Mucosa of rectum (tissue), 2 donors: ENCODE measurements around the gene SETBP1.

ENCODE experiments used
- H3K27ac ChIP-seq, 2 donors: one replicate each; pipeline ENCODE4 v1.7.0; 2013; ENCODE audit warnings: inconsistent platforms in 2 of 2, low read depth in 2 of 2, low read length in 2 of 2
- H3K27me3 ChIP-seq, 2 donors: one replicate each; pipeline ENCODE4 v1.7.0; 2013; ENCODE audit warnings: low read length in 2 of 2; ENCODE audit not compliant: control insufficient read depth in 2 of 2, insufficient read depth in 2 of 2
- H3K36me3 ChIP-seq, 2 donors: one replicate each; pipeline ENCODE4 v1.7.0; 2013; ENCODE audit warnings: low read length in 2 of 2; ENCODE audit not compliant: control insufficient read depth in 2 of 2, insufficient read depth in 2 of 2
- H3K4me1 ChIP-seq, 2 donors: one replicate each; pipeline ENCODE4 v1.7.0; 2013; ENCODE audit warnings: low read length in 2 of 2, mild to moderate bottlenecking in 1 of 2; ENCODE audit not compliant: control insufficient read depth in 2 of 2, insufficient read depth in 2 of 2
- H3K4me3 ChIP-seq, 2 donors: one replicate each; pipeline ENCODE4 v1.7.0; 2013; ENCODE audit warnings: low read length in 2 of 2
- H3K9ac ChIP-seq, 2 donors: one replicate each; pipeline ENCODE4 v1.7.0; 2013; ENCODE audit warnings: low read length in 2 of 2, low read depth in 1 of 2, mild to moderate bottlenecking in 1 of 2
- H3K9me3 ChIP-seq, 2 donors: one replicate each; pipeline ENCODE4 v1.7.0; 2013; ENCODE audit warnings: low read length in 2 of 2; ENCODE audit not compliant: control insufficient read depth in 2 of 2
- donor health status: healthy.
- donor health status: Normal muscosa, but diverticular disease.

SETBP1 gene

GRCh38 chr18:45034179-45034578 is 353.5 kb downstream of the SETBP1 start:
- Histone ChIP-seq H3K9me3 (no peaks in the 10 kb centered on the region), H3K27me3 (no peaks in the 10 kb centered on the region), H3K4me1 (no peaks in the 10 kb centered on the region), H3K27ac (no peak overlapping the region), H3K4me3 (no peak overlapping the region), H3K9ac (no peak overlapping the region), H3K36me3 (no peaks in the 10 kb centered on the region)

GRCh38 chr18:45037618-45038017 is 356.9 kb downstream of the SETBP1 start:
- Histone ChIP-seq H3K27me3 (no peaks in the 10 kb centered on the region), H3K9ac (no peak overlapping the region), H3K36me3 (no peaks in the 10 kb centered on the region), H3K9me3 (no peaks in the 10 kb centered on the region), H3K4me3 (no peak overlapping the region), H3K27ac (no peak overlapping the region), H3K4me1 (no peaks in the 10 kb centered on the region)

- no peak overlapping the region for H3K9ac ChIP-seq
- H3K4me1 ChIP-seq = peaks cover 0 to 2% of the 10 kb centered on the region in 2 donors
- no peak overlapping the region for H3K27ac ChIP-seq
- no peaks in the 10 kb centered on the region for H3K9me3 ChIP-seq
- H3K4me3 ChIP-seq = no peak overlapping the region
- no peaks in the 10 kb centered on the region for H3K36me3 ChIP-seq
- no peaks in the 10 kb centered on the region for H3K27me3 ChIP-seq
Measured at GRCh38 chr18:45039376-45039775, 358.7 kb downstream of the SETBP1 start.

- Histone ChIP-seq H3K36me3 (no peaks in the 10 kb centered on the region), H3K9me3 (no peaks in the 10 kb centered on the region), H3K4me3 (no peak overlapping the region), H3K4me1 (peaks cover 0 to 5% of the 10 kb centered on the region in 2 donors), H3K9ac (no peak overlapping the region), H3K27ac (no peak overlapping the region), H3K27me3 (no peaks in the 10 kb centered on the region)
Measured at GRCh38 chr18:45040879-45041278, 360.2 kb downstream of the SETBP1 start.

- Histone ChIP-seq H3K9ac (no peak overlapping the region), H3K9me3 (no peaks in the 10 kb centered on the region), H3K4me1 (peaks cover 0 to 5% of the 10 kb centered on the region in 2 donors)
Measured at GRCh38 chr18:45044787-45045186, 364.1 kb downstream of the SETBP1 start.

GRCh38 chr18:45046228-45046627 is 365.5 kb downstream of the SETBP1 start:
- no peak overlapping the region for H3K9ac ChIP-seq
- no peak overlapping the region for H3K4me3 ChIP-seq
- H3K9me3 ChIP-seq = no peaks in the 10 kb centered on the region
- H3K36me3 ChIP-seq = no peaks in the 10 kb centered on the region
- H3K27me3 ChIP-seq = no peaks in the 10 kb centered on the region
- H3K4me1 ChIP-seq = peaks cover 0 to 5% of the 10 kb centered on the region in 2 donors
- no peak overlapping the region for H3K27ac ChIP-seq

More at GRCh38 chr18:45044787-45045186, 364.1 kb downstream of the SETBP1 start:
- no peaks in the 10 kb centered on the region for H3K36me3 ChIP-seq
- no peaks in the 10 kb centered on the region for H3K27me3 ChIP-seq
- H3K27ac ChIP-seq = no peak overlapping the region
- no peak overlapping the region for H3K4me3 ChIP-seq

- Histone ChIP-seq H3K4me3 (no peak overlapping the region), H3K4me1 (peaks cover 2 to 5% of the 10 kb centered on the region in 2 donors), H3K27me3 (no peaks in the 10 kb centered on the region), H3K9ac (no peak overlapping the region), H3K27ac (no peak overlapping the region), H3K36me3 (no peaks in the 10 kb centered on the region), H3K9me3 (no peaks in the 10 kb centered on the region)
Measured at GRCh38 chr18:45046961-45047360, 366.3 kb downstream of the SETBP1 start.

GRCh38 chr18:45049578-45050319 is 369.1 kb downstream of the SETBP1 start:
- peak overlapping the region; percentile 28 to 29 for H3K27ac ChIP-seq
- H3K36me3 ChIP-seq = no peaks in the 10 kb centered on the region
- H3K4me3 ChIP-seq = no peak overlapping the region
- peaks cover 2 to 3% of the 10 kb centered on the region in 2 donors for H3K4me1 ChIP-seq
- no peak overlapping the region for H3K9ac ChIP-seq
- no peaks in the 10 kb centered on the region for H3K27me3 ChIP-seq
- no peaks in the 10 kb centered on the region for H3K9me3 ChIP-seq

- Histone ChIP-seq H3K4me3 (no peak overlapping the region), H3K9ac (no peak overlapping the region), H3K27ac (peak overlapping the region; percentile 28 to 29), H3K9me3 (no peaks in the 10 kb centered on the region), H3K4me1 (peaks cover 2 to 3% of the 10 kb centered on the region in 2 donors), H3K36me3 (no peaks in the 10 kb centered on the region), H3K27me3 (no peaks in the 10 kb centered on the region)
Measured at GRCh38 chr18:45050712-45051601, 370.3 kb downstream of the SETBP1 start.

- H3K27ac ChIP-seq = no peak overlapping the region
- H3K4me1 ChIP-seq = peaks cover 2 to 3% of the 10 kb centered on the region in 2 donors
- H3K27me3 ChIP-seq = no peaks in the 10 kb centered on the region
- H3K9me3 ChIP-seq = no peaks in the 10 kb centered on the region
- no peak overlapping the region for H3K4me3 ChIP-seq
- H3K36me3 ChIP-seq = no peaks in the 10 kb centered on the region
- H3K9ac ChIP-seq = no peak overlapping the region
Measured at GRCh38 chr18:45054636-45055035, 373.9 kb downstream of the SETBP1 start.
